Stimulated activated CD8-positive, alpha-beta memory T cell treated with anti-CD3 and anti-CD28 coated beads, Interleukin-12 subunit alpha, Interleukin-12 subunit beta, amount 100 ng/mL, for 1 hour (primary cell): ENCODE results near the gene AK8.
"Not testable (repeated sequence)": the region's sequence is repeated elsewhere in the genome, so short reads cannot be mapped to it uniquely, and the experiment has no call there.

ENCODE experiments used
- DNase-seq: peaks from one replicate; pipeline ENCODE4 v3.0.0-alpha.2; 2020; ENCODE audit warnings: low read depth

AK8 gene

DNA sequence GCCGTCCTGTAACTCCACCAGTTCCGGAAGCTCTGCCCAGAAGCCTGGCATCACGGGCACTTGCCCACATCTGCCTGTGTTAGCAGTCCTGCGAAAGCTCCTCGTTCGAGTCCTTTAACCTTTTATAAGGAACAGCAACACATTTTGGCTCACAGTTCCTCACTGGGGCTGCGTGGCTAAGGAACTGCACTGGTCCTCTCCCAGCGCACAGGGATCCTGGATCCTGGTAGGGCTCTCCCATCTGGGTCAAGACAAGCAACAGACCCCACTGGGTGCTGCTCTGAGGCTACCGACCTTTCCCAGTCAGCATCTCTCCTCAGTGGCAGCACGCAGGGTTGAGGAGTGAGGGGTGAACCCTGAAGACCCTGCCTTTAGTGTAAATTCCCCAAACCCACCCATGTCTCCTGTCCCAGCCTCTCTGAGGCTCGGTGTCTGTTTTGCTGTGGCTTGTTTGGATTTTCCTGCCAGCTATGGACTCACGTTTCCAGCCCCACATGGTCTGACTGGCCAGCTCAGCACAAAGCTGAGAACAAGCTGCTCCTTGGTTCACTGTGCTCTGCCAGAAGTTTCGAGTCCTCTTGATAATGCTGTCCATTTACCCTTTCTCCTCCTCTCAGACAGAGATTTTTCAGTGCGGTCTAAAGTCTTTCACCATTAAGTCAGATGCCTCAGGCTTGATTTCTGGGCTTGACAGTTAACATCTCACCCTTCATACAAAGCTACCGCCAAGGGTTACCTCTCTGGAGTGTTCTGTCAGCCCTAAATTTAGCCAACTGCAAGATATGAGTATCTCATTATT is 80.0 kb downstream of the AK8 start:
- DNase-seq, result no peak

DNA sequence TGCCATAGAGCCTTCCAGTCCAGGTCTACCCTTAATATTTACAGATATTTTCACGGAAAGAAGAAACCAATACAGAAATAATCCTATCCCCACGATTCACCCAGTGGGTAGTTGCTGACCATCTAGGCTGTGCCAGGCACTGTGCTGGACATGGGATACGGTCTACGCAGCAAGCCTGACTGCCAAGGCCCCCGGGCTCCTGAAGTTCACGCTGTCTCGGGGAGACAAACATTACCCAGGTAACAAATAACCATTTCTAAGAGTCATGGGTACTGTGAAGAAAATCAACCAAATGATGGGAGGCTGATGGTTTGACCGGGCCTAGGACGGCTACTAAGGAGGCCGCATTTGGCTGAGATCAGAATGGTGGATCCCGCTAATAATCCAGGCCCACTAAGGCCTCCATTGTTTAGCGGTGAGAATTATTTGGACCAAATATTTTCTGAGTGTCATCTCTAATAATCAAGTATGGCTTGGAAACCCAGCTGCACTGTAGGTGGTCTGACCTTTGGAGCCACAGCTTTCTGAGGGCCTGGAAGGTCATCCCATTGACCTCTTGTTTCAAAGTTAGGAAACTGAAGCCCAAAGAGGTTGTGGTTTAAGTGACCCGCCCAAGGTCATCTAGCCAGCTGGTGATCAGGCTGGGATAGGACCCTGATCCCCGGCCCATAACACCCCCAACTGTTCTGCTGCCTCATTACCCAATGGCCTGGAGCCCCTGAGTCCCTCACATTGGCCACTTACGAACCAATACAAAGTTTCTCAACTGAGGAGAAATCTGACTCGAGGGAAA is 82.4 kb downstream of the AK8 start:
- no peak for DNase-seq

DNA sequence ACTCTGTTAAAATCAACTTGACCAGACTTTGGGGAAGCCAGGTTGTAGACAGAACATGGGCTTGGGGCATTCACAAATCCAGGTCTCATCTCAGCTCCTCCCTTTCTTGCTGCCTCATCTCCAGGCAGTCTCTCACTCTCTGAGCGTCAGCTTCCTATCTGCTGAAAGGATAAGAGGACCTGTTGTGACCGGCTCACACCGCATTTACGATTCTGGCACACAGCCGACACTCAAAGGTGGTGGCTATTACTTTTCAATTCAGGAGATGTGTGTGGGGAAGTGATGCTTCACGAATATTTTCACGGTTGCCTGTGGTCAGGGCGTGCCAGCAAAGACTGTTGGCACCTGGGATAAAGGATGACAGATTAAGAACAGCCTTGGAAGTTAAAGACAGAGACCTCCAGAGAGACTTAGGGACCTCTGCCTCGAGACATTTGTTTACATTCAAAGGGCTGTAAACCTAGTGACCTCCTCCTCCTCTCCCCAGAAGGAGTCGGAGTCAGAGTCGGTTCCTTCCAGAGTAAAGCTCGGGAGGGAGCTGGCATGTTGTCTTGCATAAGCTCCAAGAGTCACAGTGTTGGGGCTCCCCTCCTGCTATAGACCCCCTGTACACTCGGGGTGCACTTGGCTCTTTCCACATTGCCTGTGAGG is 83.2 kb downstream of the AK8 start:
- no peak for DNase-seq

DNA sequence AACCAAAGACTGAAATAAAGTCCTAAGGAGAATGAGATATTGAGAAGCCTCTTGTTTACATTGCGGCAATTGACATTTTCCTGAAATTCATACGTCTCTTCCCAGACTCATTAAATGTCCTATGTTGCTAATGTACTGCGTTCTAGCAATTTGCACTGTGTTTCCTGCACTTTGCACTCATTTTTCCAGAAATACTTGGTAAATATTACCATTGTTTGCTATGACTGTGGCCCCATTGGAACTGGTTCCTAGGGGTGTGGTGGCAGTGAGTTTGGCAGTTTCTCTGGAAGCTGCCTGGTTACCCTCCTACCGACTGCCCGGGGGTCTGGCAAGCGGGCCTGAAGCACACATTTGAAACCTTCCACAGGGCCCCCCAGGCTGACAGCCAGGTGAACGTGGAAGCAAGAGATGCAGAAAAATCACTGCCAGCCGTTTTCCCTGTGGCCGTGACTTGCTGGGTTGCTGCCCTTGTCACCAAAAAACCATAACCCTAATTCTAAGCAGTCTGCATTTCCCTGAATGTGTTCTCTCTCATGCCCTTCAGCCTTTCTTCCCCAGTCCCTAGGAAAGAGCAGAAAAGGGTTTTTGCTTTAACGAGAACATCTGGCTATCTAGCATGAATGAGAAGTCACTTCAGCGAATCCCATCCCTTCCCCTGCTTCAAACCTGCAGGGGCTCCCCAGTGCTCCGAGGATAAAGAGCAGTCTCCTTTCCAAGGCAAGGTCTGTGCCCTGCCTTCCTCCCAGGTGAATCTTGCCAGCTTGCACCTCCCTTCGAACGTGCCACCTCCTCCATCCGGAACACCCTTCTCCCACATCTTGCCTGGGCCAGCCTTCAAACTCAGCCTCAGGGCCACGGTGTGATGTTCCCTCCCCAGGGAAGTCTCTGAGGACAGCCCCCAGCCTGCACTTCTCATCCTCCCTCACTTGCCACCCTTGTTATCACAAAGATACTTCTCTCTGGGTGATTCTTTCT is 84.2 kb downstream of the AK8 start:
- DNase-seq, result no peak

DNA sequence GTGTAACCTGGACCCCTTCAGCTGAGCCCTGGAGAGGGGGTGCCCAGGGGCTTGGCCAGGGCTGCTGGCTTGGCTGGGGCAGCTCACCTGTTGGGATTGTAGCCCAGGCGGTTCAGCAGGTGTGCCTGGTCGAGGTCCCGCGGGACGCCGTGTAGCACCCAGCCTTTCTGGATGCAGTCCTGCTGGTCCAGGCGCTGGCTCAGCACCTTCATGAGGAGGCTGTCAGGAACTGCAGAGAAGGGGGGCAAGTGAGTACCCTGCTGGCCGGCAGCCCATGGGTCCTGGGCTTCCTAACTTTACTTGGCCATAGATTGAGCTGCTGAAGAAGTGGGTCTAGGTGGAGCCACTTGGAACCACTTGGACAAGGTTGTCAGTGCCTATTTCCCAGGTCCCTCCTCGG is 85.5 kb downstream of the AK8 start:
- no peak for DNase-seq

DNA sequence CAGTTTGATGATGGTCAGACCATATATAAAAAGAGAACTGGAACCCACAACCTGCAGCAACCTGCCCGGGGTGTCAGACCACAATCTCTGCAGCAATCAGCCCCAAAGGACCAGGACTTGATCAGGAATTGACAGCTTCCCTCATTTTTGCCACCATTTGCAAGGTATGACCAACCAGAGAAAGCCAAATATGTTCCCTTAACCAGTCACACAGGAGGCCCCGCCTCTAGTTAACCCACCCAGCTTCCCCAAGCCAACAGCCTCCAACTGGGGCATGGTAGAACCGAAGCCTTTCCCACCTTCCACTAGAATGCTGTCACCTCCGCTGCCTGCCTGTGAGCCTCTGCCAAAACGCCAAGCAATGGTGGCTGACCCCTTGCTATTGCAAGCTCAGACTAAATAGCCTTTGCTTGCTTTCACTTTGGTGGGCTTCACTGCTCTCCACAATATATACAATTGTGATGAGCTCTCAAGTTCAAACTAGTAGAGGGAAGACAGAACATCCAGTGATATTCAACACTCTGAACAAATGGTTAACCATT is 86.3 kb downstream of the AK8 start:
- DNase-seq, result no peak

DNA sequence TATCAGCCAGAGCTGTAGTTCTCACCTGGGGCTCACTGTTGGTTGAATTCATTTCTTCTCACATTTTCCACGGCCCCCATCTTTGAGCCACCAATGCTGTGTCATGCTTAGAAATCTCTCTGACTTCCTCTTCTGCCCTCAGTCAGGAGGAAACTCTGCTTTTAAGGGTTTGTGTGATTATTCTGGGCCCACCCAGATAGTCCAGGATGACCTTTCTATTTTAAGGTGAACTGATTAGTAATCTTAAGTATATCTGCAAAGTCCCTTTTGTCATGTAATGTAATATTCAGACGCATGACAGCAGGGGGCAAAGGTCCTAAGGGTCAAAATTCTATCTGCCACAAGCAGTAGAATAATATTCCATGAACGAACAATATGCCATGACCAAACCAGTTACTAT is 88.4 kb downstream of the AK8 start:
- no peak for DNase-seq

DNA sequence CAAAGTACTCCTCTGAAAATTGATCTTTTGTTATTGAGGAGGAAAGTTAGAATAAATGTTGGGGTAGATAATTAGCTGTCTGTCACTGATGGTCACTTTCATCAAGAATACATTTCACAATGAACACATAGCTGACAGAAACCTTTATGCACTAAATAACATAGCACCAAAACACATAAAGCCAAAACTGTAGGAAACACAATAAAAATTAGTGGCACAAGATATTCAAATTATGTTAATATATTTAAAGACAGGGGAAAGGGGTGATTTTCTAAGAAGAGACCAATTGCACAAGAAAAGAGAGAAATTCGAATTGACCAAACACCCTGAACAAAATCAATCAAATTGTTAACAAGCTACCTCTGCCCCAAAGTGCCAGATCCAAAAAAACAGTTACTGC is 89.7 kb downstream of the AK8 start:
- no peak for DNase-seq

DNA sequence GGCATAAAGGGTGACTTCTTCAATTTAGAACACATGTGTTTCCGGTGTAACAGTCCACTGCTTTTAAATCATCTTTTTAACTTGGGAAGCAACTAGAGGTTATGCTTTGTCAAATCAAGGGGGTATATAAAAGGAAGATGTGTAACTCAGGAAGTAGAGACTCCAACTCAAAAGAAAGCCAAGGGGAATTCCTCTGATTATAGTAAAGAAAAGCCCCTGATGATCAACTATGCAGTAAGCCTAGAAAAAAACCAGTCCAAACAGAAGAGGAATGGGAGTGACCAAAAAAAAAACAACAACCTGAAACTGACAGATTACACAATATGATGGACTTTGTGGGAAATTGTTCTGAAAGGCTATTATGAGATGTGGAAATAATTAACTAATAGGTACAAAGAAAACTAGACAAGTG is 90.3 kb downstream of the AK8 start:
- DNase-seq, result no peak

DNA sequence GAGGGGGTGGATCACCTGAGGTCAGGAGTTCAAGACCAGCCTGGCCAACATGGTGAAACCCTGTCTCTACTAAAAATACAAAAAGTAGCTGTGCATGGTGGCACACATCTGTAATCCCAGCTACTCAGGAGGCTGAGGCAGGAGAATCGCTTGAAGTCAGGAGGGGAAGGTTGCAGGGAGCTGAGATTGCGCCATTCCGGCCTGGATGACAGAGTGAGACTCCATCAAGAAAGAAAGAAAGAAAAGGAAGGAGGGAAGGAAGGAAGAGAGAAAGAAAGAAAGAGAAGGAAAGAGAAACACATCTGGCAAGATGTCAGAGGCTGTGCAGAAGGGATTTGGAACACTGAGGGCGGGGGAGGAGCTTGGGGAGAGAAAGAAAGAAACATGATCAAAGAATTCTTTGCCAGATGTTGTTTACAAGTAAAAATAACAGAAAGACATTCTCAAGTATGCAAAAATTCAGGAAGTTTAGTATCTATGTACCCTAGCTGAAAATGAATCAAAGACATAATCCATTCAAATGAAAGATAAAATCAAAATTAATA is 93.7 kb downstream of the AK8 start:
- no peak for DNase-seq

DNA sequence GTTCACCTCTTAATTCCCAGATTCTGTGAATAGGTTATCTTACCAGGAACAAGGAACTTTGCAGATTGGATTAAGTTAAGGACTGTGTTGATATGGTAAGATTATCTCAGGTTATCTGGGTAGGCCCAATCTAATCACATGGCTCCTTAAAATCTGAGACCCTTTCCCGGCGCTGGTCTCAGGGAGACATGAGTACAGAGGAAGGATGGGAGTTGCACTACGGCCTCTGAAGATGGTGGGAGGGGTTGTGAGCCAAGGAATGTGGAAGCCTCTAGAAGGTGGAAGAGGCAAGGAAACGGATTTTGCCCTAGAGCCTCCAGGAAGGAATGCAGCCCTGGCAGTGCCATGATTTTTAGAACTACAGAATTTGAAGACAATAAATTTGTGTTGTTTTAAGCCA is 95.1 kb downstream of the AK8 start:
- no peak for DNase-seq

DNA sequence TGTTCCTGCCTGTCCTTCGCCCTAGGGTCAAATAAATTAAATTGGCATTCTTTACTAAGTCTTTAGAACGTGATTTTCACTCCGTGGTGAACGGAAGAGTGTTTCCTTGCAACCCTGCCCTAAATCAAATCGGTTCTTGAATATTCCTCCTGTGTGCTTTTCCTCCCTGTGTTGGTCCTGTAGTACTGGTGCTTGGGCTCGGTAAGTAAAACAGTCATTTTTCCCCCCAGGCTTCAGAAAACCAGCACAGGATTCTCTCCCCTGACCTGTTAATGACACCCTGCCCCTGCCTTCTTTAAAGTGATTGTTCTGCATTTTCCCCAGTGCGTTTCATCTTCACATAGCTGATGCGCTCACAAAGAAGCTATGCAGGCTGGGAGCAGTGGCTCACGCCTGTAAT is 96.0 kb downstream of the AK8 start:
- DNase-seq, result no peak

DNA sequence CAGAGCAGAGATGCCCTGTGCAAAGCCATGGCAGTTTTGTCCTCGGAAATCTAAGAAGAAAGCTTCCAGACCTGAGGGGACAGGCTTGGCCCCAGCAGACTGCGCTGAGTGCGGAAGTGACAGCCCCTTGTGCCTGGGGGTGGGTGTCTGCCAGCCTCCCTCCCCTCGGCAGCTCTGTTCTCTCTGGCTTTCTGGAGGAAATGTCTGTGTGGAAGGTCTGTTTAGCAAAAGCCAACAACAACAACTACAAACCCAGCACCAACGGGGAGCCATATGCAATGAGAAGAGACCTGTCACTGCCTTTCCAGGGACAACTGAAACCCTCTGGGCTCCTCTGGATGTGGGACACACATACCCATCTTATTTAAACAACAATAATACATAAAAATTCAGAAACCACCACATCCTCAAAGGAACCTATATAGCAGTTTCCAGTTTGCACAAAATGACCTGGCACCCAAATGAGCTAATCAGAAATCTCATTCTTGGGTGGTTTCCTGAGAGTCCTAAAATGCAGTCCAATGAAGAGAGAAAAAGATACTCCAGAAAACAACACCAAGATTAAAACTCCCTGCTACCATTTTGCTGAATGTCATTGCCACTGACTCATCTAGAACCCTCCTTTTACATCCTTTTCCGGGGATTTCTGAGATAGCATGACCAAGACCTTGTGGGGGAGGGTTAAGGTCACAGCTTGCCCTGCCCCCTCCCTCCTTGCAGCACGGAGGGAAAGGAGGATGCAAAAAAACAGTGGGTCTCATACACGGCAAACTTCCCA is 97.7 kb downstream of the AK8 start:
- no peak for DNase-seq

DNA sequence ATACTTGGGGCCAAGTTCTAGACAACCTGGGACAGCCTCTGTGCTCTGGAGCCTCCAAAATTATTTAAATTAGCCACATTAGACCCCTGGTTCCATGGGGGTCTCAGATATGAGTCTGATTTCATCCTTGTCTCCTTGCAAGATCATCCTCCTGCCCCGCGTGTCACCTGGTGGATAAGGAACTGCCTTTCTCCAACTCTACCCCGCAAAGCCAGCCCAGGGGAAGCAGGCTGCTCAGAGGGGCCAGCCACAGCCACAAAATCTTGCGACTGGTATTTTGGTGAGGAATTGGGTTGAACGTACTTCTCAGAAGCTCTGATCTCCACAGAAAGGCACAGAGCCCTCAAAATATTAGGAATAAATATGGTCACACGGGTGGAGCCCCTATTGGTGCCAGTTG is 101.2 kb downstream of the AK8 start:
- DNase-seq, result no peak

DNA sequence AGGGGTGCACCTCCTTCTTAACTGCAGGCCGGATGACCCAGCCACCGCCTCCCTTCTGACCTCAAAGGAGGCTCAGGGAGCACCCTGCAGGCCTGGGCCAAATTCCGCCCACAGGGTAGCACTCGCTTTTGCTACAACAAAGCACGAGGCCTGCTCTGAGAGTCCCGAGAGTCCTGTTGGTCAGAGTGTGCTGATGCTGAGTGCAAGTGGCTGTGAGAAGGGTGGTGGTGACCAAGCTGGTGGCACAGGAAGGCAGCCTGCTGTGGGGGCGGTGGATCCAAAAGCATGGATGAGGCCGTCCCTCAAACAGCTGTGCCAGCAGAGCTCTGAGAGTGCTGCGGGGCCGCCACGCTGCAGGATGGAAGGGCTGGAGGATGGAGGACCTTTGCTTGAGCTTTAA is 101.8 kb downstream of the AK8 start:
- DNase-seq, result no peak

DNA sequence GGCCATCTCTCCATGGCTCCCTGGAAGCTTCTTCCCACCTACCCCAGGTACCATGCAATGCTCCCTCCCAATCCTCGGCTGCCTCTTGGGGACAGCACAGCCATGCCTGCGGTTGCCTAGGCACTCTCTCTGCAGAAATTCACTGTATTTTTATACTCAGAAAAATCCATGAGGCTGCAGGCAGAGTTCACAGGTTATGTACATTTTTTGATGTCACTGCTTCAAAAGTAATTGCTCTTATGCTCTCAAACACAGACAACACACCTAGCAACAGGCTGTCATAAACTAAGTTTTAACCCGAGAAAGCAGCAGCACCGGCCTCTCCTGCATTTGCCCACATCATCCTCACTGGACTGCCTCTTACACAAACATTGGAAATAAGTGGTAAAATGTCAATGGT is 102.4 kb downstream of the AK8 start:
- no peak for DNase-seq

DNA sequence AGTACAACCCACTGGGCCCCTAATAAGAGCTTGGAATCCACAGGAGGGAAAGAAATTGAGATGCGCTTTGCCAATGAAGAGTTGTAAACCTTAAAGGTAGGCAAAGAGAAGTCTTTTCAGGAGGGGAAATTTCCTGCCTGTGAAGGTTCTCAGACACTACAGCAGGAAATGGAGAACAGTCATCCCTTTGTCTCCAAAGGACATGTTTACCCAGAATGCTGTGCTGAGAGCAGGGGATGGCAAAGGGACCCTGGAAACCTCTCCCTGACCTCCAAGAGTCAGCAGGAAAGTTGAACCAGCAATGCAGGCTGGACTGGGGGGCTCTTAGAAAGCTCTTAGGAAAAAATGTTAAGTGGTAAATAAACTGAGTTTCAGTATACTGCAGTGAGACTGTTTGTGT is 103.2 kb downstream of the AK8 start:
- no peak for DNase-seq

DNA sequence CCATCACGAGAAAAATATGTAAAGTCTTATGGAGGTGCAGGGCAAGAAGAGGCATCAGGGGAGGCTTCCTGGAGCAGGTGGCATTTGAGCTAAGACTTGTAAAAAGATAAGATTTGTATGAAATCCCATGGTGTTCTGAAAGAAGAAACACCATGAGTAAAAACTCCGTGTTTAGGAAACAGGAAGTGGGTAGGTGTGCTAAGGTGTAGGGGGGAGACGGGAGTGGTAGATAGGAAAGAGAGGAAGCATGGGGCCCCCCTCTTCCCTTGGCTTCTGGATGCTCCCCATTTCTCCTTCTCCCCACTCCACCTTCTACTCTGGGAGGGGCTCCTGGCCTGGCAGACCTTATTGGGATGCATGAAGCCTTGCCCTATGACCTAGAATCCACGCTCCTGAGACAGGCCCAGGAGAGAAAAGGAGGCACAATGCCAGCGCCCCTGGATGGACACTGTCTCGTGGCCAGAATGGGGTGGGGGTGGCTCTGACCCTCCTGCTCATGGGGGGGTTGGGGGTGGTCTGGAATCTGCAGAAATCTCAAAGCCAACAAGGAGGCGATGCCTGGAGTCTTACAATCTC is 104.2 kb downstream of the AK8 start:
- no peak for DNase-seq

DNA sequence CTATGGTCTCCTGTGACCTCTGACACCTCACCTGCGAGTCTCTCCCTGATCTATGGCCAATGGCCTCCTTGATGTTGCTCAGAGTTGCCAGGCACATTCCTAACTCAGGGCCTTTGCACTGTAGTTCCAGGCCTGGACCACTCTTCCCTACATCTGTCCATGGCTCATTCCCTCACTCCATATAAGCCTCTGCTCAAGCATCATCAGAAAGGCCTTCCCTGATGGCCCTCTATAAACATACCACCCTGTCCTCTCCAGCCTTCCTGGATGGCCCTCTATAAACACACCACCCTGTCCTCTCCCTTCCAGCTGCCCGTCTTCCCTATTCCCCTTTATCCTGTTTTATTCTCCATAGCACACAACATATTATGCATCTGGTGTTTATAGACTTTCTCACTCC is 105.0 kb downstream of the AK8 start:
- no peak for DNase-seq

DNA sequence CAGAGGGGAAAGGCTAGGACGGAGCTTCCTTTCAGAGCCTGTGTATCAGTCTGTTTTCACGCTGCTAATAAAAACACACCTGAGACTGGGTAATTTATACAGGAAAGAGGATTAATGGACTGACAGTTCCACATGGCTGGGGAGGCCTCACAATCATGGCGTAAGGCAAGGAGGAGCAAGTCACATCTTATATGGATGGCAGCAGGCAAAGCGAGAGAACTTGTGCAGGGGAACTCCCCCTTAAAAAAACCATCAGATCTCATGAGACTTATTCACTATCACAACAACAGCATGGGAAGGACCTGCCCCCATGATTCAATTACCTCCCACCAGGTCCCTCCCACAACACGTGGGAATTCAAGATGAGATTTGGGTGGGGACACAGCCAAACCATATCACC is 106.3 kb downstream of the AK8 start:
- DNase-seq, result not testable (repeated sequence)
